ENCODE measurements around the gene MASP1.
"Not testable (repeated sequence)": the region's sequence is repeated elsewhere in the genome, so short reads cannot be mapped to it uniquely, and the experiment has no call there.

Gene MASP1

GRCh38 chr3:187207624-187208023, 83.9 kb downstream of the MASP1 start:
- Histone ChIP-seq H3K4me3 (IDR thresholded peaks at IDR 0.05; ENCODE audit: insufficient read depth, low read depth, low read length) (no peak overlapping the region), H3K36me3 (ENCODE audit: insufficient read depth) (no peaks in the 10 kb centered on the region), H4K20me1 (ENCODE audit: insufficient read depth) (no peaks in the 10 kb centered on the region), H3K79me2 (ENCODE audit: insufficient read depth, low read depth) (no peaks in the 10 kb centered on the region), H3K4me1 (ENCODE audit: low read depth, poor library complexity, severe bottlenecking) (no peaks in the 10 kb centered on the region), H3K9ac (no peak overlapping the region), H3K27ac (no peak overlapping the region), H3K4me2 (no peak overlapping the region), H3K27me3 (ENCODE audit: insufficient read depth, low read depth) (no peaks in the 10 kb centered on the region), H2AFZ (ENCODE audit: low read depth) (no peak overlapping the region)
- TF ChIP-seq, protein P1, sequence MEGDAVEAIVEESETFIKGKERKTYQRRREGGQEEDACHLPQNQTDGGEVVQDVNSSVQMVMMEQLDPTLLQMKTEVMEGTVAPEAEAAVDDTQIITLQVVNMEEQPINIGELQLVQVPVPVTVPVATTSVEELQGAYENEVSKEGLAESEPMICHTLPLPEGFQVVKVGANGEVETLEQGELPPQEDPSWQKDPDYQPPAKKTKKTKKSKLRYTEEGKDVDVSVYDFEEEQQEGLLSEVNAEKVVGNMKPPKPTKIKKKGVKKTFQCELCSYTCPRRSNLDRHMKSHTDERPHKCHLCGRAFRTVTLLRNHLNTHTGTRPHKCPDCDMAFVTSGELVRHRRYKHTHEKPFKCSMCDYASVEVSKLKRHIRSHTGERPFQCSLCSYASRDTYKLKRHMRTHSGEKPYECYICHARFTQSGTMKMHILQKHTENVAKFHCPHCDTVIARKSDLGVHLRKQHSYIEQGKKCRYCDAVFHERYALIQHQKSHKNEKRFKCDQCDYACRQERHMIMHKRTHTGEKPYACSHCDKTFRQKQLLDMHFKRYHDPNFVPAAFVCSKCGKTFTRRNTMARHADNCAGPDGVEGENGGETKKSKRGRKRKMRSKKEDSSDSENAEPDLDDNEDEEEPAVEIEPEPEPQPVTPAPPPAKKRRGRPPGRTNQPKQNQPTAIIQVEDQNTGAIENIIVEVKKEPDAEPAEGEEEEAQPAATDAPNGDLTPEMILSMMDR (conservative IDR thresholded peaks at IDR 0.05; ENCODE audit: low read depth, low read length), result no peak

- no peak overlapping the region for H3K4me2 ChIP-seq
- no peaks in the 10 kb centered on the region for H3K4me1 ChIP-seq (ENCODE audit: low read depth, poor library complexity, severe bottlenecking)
- no peak overlapping the region for H3K27ac ChIP-seq
- H4K20me1 ChIP-seq (ENCODE audit: insufficient read depth), result no peaks in the 10 kb centered on the region
- no peaks in the 10 kb centered on the region for H3K36me3 ChIP-seq (ENCODE audit: insufficient read depth)
- H3K79me2 ChIP-seq (ENCODE audit: insufficient read depth, low read depth), result no peaks in the 10 kb centered on the region
- no peak overlapping the region for H3K4me3 ChIP-seq (IDR thresholded peaks at IDR 0.05; ENCODE audit: insufficient read depth, low read depth, low read length)
- H3K9ac ChIP-seq, result no peak overlapping the region
- H3K27me3 ChIP-seq (ENCODE audit: insufficient read depth, low read depth), result no peaks in the 10 kb centered on the region
- H2AFZ ChIP-seq (ENCODE audit: low read depth), result no peak overlapping the region
- TF ChIP-seq, protein P1 (conservative IDR thresholded peaks at IDR 0.05; ENCODE audit: low read depth, low read length), result no peak
Measured at GRCh38 chr3:187207062-187207461, 84.5 kb downstream of the MASP1 start.

- no peak overlapping the region for H3K4me3 ChIP-seq (IDR thresholded peaks at IDR 0.05; ENCODE audit: insufficient read depth, low read depth, low read length)
- no peaks in the 10 kb centered on the region for H3K4me1 ChIP-seq (ENCODE audit: low read depth, poor library complexity, severe bottlenecking)
- H3K36me3 ChIP-seq (ENCODE audit: insufficient read depth), result no peaks in the 10 kb centered on the region
- H3K4me2 ChIP-seq, result no peak overlapping the region
- no peaks in the 10 kb centered on the region for H4K20me1 ChIP-seq (ENCODE audit: insufficient read depth)
- no peaks in the 10 kb centered on the region for H3K27me3 ChIP-seq (ENCODE audit: insufficient read depth, low read depth)
- H2AFZ ChIP-seq (ENCODE audit: low read depth), result no peak overlapping the region
- H3K27ac ChIP-seq, result no peak overlapping the region
- TF ChIP-seq, protein P1 (conservative IDR thresholded peaks at IDR 0.05; ENCODE audit: low read depth, low read length), result no peak
- no peaks in the 10 kb centered on the region for H3K79me2 ChIP-seq (ENCODE audit: insufficient read depth, low read depth)
- no peak overlapping the region for H3K9ac ChIP-seq
Measured at GRCh38 chr3:187205683-187206082, 85.9 kb downstream of the MASP1 start.

DNA sequence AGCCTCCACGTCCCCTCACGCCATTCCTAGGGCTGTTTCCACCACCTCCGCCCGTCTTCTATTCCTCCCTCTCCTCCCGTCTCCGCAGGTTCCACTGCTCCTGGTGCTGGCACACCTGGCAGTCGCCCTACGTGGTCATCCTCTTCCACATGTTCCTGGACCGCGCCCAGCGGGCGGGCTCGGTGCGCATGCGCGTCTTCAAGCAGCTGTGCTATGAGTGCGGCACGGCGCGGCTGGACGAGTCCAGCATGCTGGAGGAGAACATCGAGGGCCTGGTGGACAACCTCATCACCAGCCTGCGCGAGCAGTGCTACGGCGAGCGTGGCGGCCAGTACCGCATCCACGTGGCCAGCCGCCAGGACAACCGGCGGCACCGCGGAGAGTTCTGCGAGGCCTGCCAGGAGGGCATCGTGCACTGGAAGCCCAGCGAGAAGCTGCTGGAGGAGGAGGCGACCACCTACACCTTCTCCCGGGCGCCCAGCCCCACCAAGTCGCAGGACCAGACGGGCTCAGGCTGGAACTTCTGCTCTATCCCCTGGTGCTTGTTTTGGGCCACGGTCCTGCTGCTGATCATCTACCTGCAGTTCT, 92.0 kb downstream of the MASP1 start:
- not testable (repeated sequence) for H3K79me2 ChIP-seq (ENCODE audit: insufficient read depth, low read depth); H3K4me1 ChIP-seq (ENCODE audit: low read depth, poor library complexity, severe bottlenecking); H3K36me3 ChIP-seq (ENCODE audit: insufficient read depth); H3K9ac ChIP-seq; H3K27ac ChIP-seq; H3K4me2 ChIP-seq; H4K20me1 ChIP-seq (ENCODE audit: insufficient read depth); H3K27me3 ChIP-seq (ENCODE audit: insufficient read depth, low read depth); H2AFZ ChIP-seq (ENCODE audit: low read depth); H3K4me3 ChIP-seq (IDR thresholded peaks at IDR 0.05; ENCODE audit: insufficient read depth, low read depth, low read length)

- H3K79me2 ChIP-seq (ENCODE audit: insufficient read depth, low read depth), result no peaks in the 10 kb centered on the region
- no peaks in the 10 kb centered on the region for H3K27me3 ChIP-seq (ENCODE audit: insufficient read depth, low read depth)
- no peak overlapping the region for H2AFZ ChIP-seq (ENCODE audit: low read depth)
- H3K4me1 ChIP-seq (ENCODE audit: low read depth, poor library complexity, severe bottlenecking), result no peaks in the 10 kb centered on the region
- no peaks in the 10 kb centered on the region for H3K36me3 ChIP-seq (ENCODE audit: insufficient read depth)
- no peak overlapping the region for H3K9ac ChIP-seq
- no peak overlapping the region for H3K27ac ChIP-seq
- TF ChIP-seq, protein P1 (conservative IDR thresholded peaks at IDR 0.05; ENCODE audit: low read depth, low read length), result no peak
- H3K4me2 ChIP-seq, result no peak overlapping the region
- H3K4me3 ChIP-seq (IDR thresholded peaks at IDR 0.05; ENCODE audit: insufficient read depth, low read depth, low read length), result no peak overlapping the region
- H4K20me1 ChIP-seq (ENCODE audit: insufficient read depth), result no peaks in the 10 kb centered on the region
Measured at GRCh38 chr3:187198490-187198889, 93.0 kb downstream of the MASP1 start.

Measured in KMS-11 (cell line).